CD14-positive monocyte (primary cell): ENCODE measurements around the gene TMEM87A. TPM values are rescaled to one million over a fixed set of nuclear protein-coding genes. Genes with fewer than 3 reads are reported as not detected.
A peak's percentile ranks its signal among the peaks of the same experiment; 100 is the strongest.
"Not testable (repeated sequence)": the region's sequence is repeated elsewhere in the genome, so short reads cannot be mapped to it uniquely, and the experiment has no call there.

Source experiments
- DNase-seq, 3 donors: peaks; one replicate each; pipeline ENCODE4 v3.0.0-alpha.2; 2011 to 2022
- H2AFZ ChIP-seq: 2 replicates; pipeline ENCODE4 v1.6.0; 2012; ENCODE audit warnings: mild to moderate bottlenecking, low read depth, low read length, inconsistent platforms; ENCODE audit not compliant: insufficient read depth, poor library complexity, severe bottlenecking
- H3K27ac ChIP-seq, 2 donors: 1 replicate in 1 of 2; 2 replicates in 1 of 2; pipeline ENCODE4 v1.5.1; 2012 to 2013; ENCODE audit warnings: low read length in 2 of 2, control low read depth in 1 of 2, inconsistent platforms in 1 of 2, low read depth in 1 of 2, mild to moderate bottlenecking in 1 of 2
- H3K27me3 ChIP-seq, 2 donors: one replicate each; pipeline versions ENCODE4 v1.6.0 to v1.6.1; 2011 to 2013; ENCODE audit warnings: low read length in 2 of 2; ENCODE audit not compliant: control insufficient read depth in 2 of 2, insufficient read depth in 2 of 2
- H3K36me3 ChIP-seq, 2 donors: replicated peaks in 1 of 2; 1 replicate in 1 of 2; 2 replicates in 1 of 2; pipeline versions ENCODE4 v1.5.1 to v1.6.1; 2012 to 2013; ENCODE audit warnings: low read length in 2 of 2, control low read depth in 1 of 2, inconsistent platforms in 1 of 2, mild to moderate bottlenecking in 1 of 2; ENCODE audit not compliant: insufficient read depth in 2 of 2, control insufficient read depth in 1 of 2
- H3K4me1 ChIP-seq, 2 donors: 1 replicate in 1 of 2; 2 replicates in 1 of 2; pipeline versions ENCODE4 v1.5.1 to v1.6.1; 2012 to 2013; ENCODE audit warnings: low read length in 2 of 2, control low read depth in 1 of 2, inconsistent platforms in 1 of 2, mild to moderate bottlenecking in 1 of 2, moderate library complexity in 1 of 2; ENCODE audit not compliant: insufficient read depth in 2 of 2, control insufficient read depth in 1 of 2
- H3K4me2 ChIP-seq: replicated peaks from 2 replicates; pipeline ENCODE3; 2012; ENCODE audit warnings: low read length, moderate library complexity, mild to moderate bottlenecking; ENCODE audit not compliant: poor library complexity, severe bottlenecking; ENCODE audit errors: extremely low read depth
- H3K4me3 ChIP-seq, 3 experiments: fragments of 200-600 bp in 1 of 3; sonication (generic) in 1 of 3; replicated peaks in 1 of 3; 1 replicate in 2 of 3; 2 replicates in 1 of 3; pipeline ENCODE4 v1.5.1; 2011 to 2013; ENCODE audit warnings: low read length in 3 of 3, mild to moderate bottlenecking in 3 of 3, control low read depth in 2 of 3, low read depth in 2 of 3, inconsistent platforms in 1 of 3, moderate library complexity in 1 of 3
- H3K79me2 ChIP-seq: 2 replicates; pipeline ENCODE4 v1.6.0; 2012; ENCODE audit warnings: mild to moderate bottlenecking, control low read depth, inconsistent platforms, low read length, moderate library complexity; ENCODE audit not compliant: insufficient read depth
- H3K9ac ChIP-seq: 2 replicates; pipeline ENCODE4 v1.6.0; 2017; ENCODE audit warnings: low read length, mild to moderate bottlenecking; ENCODE audit not compliant: insufficient read depth, poor library complexity, severe bottlenecking
- H3K9me3 ChIP-seq, 2 donors: replicated peaks in 1 of 2; 1 replicate in 1 of 2; 2 replicates in 1 of 2; pipeline versions ENCODE4 v1.5.1 to v1.6.1; 2012 to 2013; ENCODE audit warnings: low read length in 2 of 2, control low read depth in 1 of 2; ENCODE audit not compliant: control insufficient read depth in 1 of 2, insufficient read depth in 1 of 2
- H4K20me1 ChIP-seq: 2 replicates; pipeline ENCODE4 v1.6.0; 2012; ENCODE audit warnings: mild to moderate bottlenecking, low read length, control low read depth, moderate library complexity; ENCODE audit not compliant: insufficient read depth
- H3K27ac Mint-ChIP-seq, 7 donors: one replicate each; pipeline ENCODE4 v1.8.0; 2020; ENCODE audit warnings: mild to moderate bottlenecking in 7 of 7, mixed read lengths in 7 of 7, moderate library complexity in 6 of 7, inconsistent platforms in 2 of 7
- H3K27me3 Mint-ChIP-seq, 3 donors: one replicate each; pipeline ENCODE4 v1.8.0; 2021 to 2022; ENCODE audit warnings: low read depth in 3 of 3, mild to moderate bottlenecking in 3 of 3, mixed read lengths in 3 of 3, moderate library complexity in 3 of 3, inconsistent platforms in 1 of 3
- H3K36me3 Mint-ChIP-seq, 2 donors: one replicate each; pipeline ENCODE4 v1.8.0; 2020; ENCODE audit warnings: mixed read lengths in 2 of 2, inconsistent platforms in 1 of 2, mild to moderate bottlenecking in 1 of 2
- H3K4me1 Mint-ChIP-seq: one replicate; pipeline ENCODE4 v1.8.0; 2020; ENCODE audit warnings: mild to moderate bottlenecking, mixed read lengths
- H3K4me3 Mint-ChIP-seq, 2 donors: one replicate each; pipeline ENCODE4 v1.8.0; 2020; ENCODE audit warnings: mild to moderate bottlenecking in 2 of 2, mixed read lengths in 2 of 2, moderate library complexity in 1 of 2
- H3K9me3 Mint-ChIP-seq, 7 donors: one replicate each; pipeline ENCODE4 v1.8.0; 2020 to 2022; ENCODE audit warnings: mixed read lengths in 7 of 7, mild to moderate bottlenecking in 6 of 7, moderate library complexity in 6 of 7, inconsistent platforms in 2 of 7
- CTCF ChIP-seq: fragments of 200-600 bp; IDR thresholded peaks from one replicate; pipeline ENCODE4 v1.8.0; 2022; ENCODE audit warnings: antibody characterized with exemption, mild to moderate bottlenecking
- WGBS: methylation state at CpG from one replicate; pipeline ENCODE4 v1.1.5; 2013; ENCODE audit warnings: missing lambda C conversion rate; ENCODE audit not compliant: insufficient coverage; 5-methylcytosine and 5-hydroxymethylcytosine counted together
- intact Hi-C, 2 donors: fragments of 100-400 bp; cut with micrococcal nuclease; formaldehyde crosslinking; loops; one replicate each; pipeline versions ENCODE4 v1.15.0 to v1.15.1; 2023
- polyA plus RNA-seq, 3 donors: library from polyadenylated mRNA; depleted of rRNA in 1 of 3; unstranded in 2 of 3; stranded (reverse) in 1 of 3; fragments of 300-500 nt in 2 of 3; fragments of >200 nt in 1 of 3; fragmentation: Illumina TruSeq in 2 of 3; gene quantifications; 1 replicate in 2 of 3; 2 replicates in 1 of 3; pipeline ENCODE4 v1.2.3, GENCODE V29; 2012 to 2021

Gene TMEM87A
- polyA plus RNA-seq, 3 donors: 24.4 to 49.4 (median 39.3) TPM

- H3K9ac ChIP-seq: no peak overlapping the region
- H3K27me3 ChIP-seq: no peaks in the 10 kb centered on the region
- Mint-ChIP-seq H3K36me3 (peaks cover 54 to 57% of the 10 kb centered on the region in 2 donors), H3K27me3 (peaks cover 0 to 2% (median 0%) of the 10 kb centered on the region in 3 donors), H3K27ac (no peak overlapping the region), H3K9me3 (peaks cover 4 to 21% (median 15%) of the 10 kb centered on the region in 7 donors), H3K4me3 (no peak overlapping the region), H3K4me1 (no peaks in the 10 kb centered on the region)
- no peaks in the 10 kb centered on the region for H3K4me1 ChIP-seq
- no peak overlapping the region for H3K4me3 ChIP-seq
- no peak overlapping the region for H3K4me2 ChIP-seq
- no peak for TF ChIP-seq CTCF
- no peak overlapping the region for H3K27ac ChIP-seq
- intact Hi-C loops: no loop called here
- no peak for DNase-seq
- H3K9me3 ChIP-seq: peaks cover 0 to 7% of the 10 kb centered on the region in 2 donors
- H3K36me3 ChIP-seq: peaks cover 52 to 58% of the 10 kb centered on the region in 2 donors
- WGBS: no CpG with 5 or more reads among the region's 1 CpG
- no peaks in the 10 kb centered on the region for H3K79me2 ChIP-seq
- no peaks in the 10 kb centered on the region for H4K20me1 ChIP-seq
- H2AFZ ChIP-seq: no peak overlapping the region
These were observed 33.4 kb upstream of the TMEM87A start for GRCh38 chr15:42306681-42307080.

GRCh38 chr15:42301004-42301403 is 27.8 kb upstream of the TMEM87A start:
- H3K9ac ChIP-seq, H3K27me3 ChIP-seq, H4K20me1 ChIP-seq, H3K4me1 Mint-ChIP-seq, H2AFZ ChIP-seq, H3K4me2 ChIP-seq, H3K4me3 ChIP-seq, H3K4me1 ChIP-seq, H3K4me3 Mint-ChIP-seq, H3K27me3 Mint-ChIP-seq, DNase-seq, intact Hi-C loops, H3K27ac ChIP-seq, H3K79me2 ChIP-seq: not testable (repeated sequence)
- Mint-ChIP-seq H3K9me3 (peaks cover 16 to 35% (median 29%) of the 10 kb centered on the region in 7 donors), H3K27ac (peak overlapping the region in 1 of 7 donors; percentile 46), H3K36me3 (peaks cover 38 to 47% of the 10 kb centered on the region in 2 donors)
- WGBS: 100% methylated on average over 4 of the region's 4 CpGs
- peaks cover 0 to 15% of the 10 kb centered on the region in 2 donors for H3K9me3 ChIP-seq
- peaks cover 27 to 45% of the 10 kb centered on the region in 2 donors for H3K36me3 ChIP-seq
